CD4-positive, alpha-beta T cell treated with Interleukin-10 for 1 hour (primary cell): Measurements from ENCODE around the gene HNRNPU.

Source experiments
- DNase-seq: peaks from one replicate; pipeline ENCODE4 v3.0.0-alpha.2; 2020

The HNRNPU gene

GRCh38 chr1:244864253-244865027 lies at the start of gene HNRNPU:
HNRNPU (minus strand) TSS chr1:244864543; CDS start chr1:244864307, 236 bp downstream.
- DNase-seq, result peak; percentile 96

- no peak for DNase-seq
Measured at GRCh38 chr1:244913806-244914205, 49.5 kb upstream of the HNRNPU start.

- no peak for DNase-seq
Measured at GRCh38 chr1:244904119-244904518, 39.8 kb upstream of the HNRNPU start.

GRCh38 chr1:244901400-244902015 lies 37.2 kb upstream of the HNRNPU start:
- no peak for DNase-seq

GRCh38 chr1:244897476-244898254 lies 33.3 kb upstream of the HNRNPU start:
- no peak for DNase-seq

- DNase-seq, result no peak
Measured at GRCh38 chr1:244896550-244896949, 32.2 kb upstream of the HNRNPU start.

GRCh38 chr1:244893836-244894235 lies 29.5 kb upstream of the HNRNPU start:
- no peak for DNase-seq

GRCh38 chr1:244887281-244887680 lies 22.9 kb upstream of the HNRNPU start:
- DNase-seq, result no peak

- DNase-seq, result no peak
Measured at GRCh38 chr1:244881552-244882280, 17.4 kb upstream of the HNRNPU start.

- DNase-seq, result no peak
Measured at GRCh38 chr1:244878681-244879080, 14.3 kb upstream of the HNRNPU start.

GRCh38 chr1:244876228-244876910 lies 12.0 kb upstream of the HNRNPU start:
- DNase-seq, result no peak

GRCh38 chr1:244874974-244875579 lies 10.7 kb upstream of the HNRNPU start:
- no peak for DNase-seq

GRCh38 chr1:244869950-244870349 lies 5.6 kb upstream of the HNRNPU start:
- DNase-seq, result no peak

GRCh38 chr1:244869364-244869827 lies 5.1 kb upstream of the HNRNPU start:
- no peak for DNase-seq

- no peak for DNase-seq
Measured at GRCh38 chr1:244868484-244869363, 4.4 kb upstream of the HNRNPU start.

GRCh38 chr1:244866355-244866754 lies 2.0 kb upstream of the HNRNPU start:
- no peak for DNase-seq

GRCh38 chr1:244865820-244866219 lies 1.5 kb upstream of the HNRNPU start:
- DNase-seq, result no peak

- DNase-seq, result no peak
Measured at GRCh38 chr1:244865028-244865371, 657 bp upstream of the HNRNPU start.

- DNase-seq, result no peak
Measured at GRCh38 chr1:244863491-244864252, 671 bp downstream of the HNRNPU start.
